ENCODE data around the gene KCNAB2.

KCNAB2 gene

GRCh38 chr1:6001992-6002576 is 43.6 kb upstream of the KCNAB2 start:
- TF ChIP-seq CTCF (IDR thresholded peaks at IDR 0.05): no peak
- no peak for TF ChIP-seq ZFX (IDR thresholded peaks at IDR 0.05; ENCODE audit: borderline replicate concordance)
- H3K27ac ChIP-seq: no peak overlapping the region

GRCh38 chr1:6002714-6003501 is 42.8 kb upstream of the KCNAB2 start:
- H3K27ac ChIP-seq: no peak overlapping the region
- no peak for TF ChIP-seq CTCF (IDR thresholded peaks at IDR 0.05)
- no peak for TF ChIP-seq ZFX (IDR thresholded peaks at IDR 0.05; ENCODE audit: borderline replicate concordance)

GRCh38 chr1:6003568-6004411 is 41.9 kb upstream of the KCNAB2 start:
- TF ChIP-seq ZFX (IDR thresholded peaks at IDR 0.05; ENCODE audit: borderline replicate concordance): no peak
- TF ChIP-seq CTCF (IDR thresholded peaks at IDR 0.05): no peak
- no peak overlapping the region for H3K27ac ChIP-seq

GRCh38 chr1:6004412-6005123 is 41.1 kb upstream of the KCNAB2 start:
- no peak for TF ChIP-seq ZFX (IDR thresholded peaks at IDR 0.05; ENCODE audit: borderline replicate concordance)
- TF ChIP-seq CTCF (IDR thresholded peaks at IDR 0.05): no peak
- no peak overlapping the region for H3K27ac ChIP-seq

- TF ChIP-seq ZFX (IDR thresholded peaks at IDR 0.05; ENCODE audit: borderline replicate concordance) (no peak), CTCF (IDR thresholded peaks at IDR 0.05) (no peak)
- no peak overlapping the region for H3K27ac ChIP-seq
Measured at GRCh38 chr1:6005276-6005917, 40.3 kb upstream of the KCNAB2 start.

GRCh38 chr1:6006882-6007281 is 38.8 kb upstream of the KCNAB2 start:
- no peak for TF ChIP-seq CTCF (IDR thresholded peaks at IDR 0.05)
- no peak for TF ChIP-seq ZFX (IDR thresholded peaks at IDR 0.05; ENCODE audit: borderline replicate concordance)
- no peak overlapping the region for H3K27ac ChIP-seq
